Body of pancreas (tissue), 4 donors: ENCODE data around the gene RFTN1.

Experiments used
- POLR2A ChIP-seq, 3 donors: fragments of 450-650 bp; IDR thresholded peaks; one replicate each; pipeline ENCODE4 v1.6.1; 2016; ENCODE audit warnings: antibody characterized with exemption in 3 of 3, mild to moderate bottlenecking in 2 of 3
- TF ChIP-seq, protein P1 (sequence below), 7 experiments: fragments of 450-650 bp in 4 of 7; fragments of 200-600 bp in 3 of 7; sonication (generic) in 3 of 7; IDR thresholded peaks; one replicate each; pipeline ENCODE4 v1.5.1; 2016 to 2019; ENCODE audit warnings: antibody characterized with exemption in 7 of 7

- TF ChIP-seq, protein P1, sequence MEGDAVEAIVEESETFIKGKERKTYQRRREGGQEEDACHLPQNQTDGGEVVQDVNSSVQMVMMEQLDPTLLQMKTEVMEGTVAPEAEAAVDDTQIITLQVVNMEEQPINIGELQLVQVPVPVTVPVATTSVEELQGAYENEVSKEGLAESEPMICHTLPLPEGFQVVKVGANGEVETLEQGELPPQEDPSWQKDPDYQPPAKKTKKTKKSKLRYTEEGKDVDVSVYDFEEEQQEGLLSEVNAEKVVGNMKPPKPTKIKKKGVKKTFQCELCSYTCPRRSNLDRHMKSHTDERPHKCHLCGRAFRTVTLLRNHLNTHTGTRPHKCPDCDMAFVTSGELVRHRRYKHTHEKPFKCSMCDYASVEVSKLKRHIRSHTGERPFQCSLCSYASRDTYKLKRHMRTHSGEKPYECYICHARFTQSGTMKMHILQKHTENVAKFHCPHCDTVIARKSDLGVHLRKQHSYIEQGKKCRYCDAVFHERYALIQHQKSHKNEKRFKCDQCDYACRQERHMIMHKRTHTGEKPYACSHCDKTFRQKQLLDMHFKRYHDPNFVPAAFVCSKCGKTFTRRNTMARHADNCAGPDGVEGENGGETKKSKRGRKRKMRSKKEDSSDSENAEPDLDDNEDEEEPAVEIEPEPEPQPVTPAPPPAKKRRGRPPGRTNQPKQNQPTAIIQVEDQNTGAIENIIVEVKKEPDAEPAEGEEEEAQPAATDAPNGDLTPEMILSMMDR (IDR thresholded peaks at IDR 0.05), result no peak
- no peak for TF ChIP-seq POLR2A (IDR thresholded peaks at IDR 0.05)
Measured at GRCh38 chr3:16559653-16560365, 46.3 kb upstream of the RFTN1 start.
